ENCODE data around the gene RERE.
"Not testable (repeated sequence)": the region's sequence is repeated elsewhere in the genome, so short reads cannot be mapped to it uniquely, and the experiment has no call there.

The RERE gene

GRCh38 chr1:8631163-8631562 is 186.3 kb downstream of the RERE start:
- no peak for DNase-seq

- no peak for DNase-seq
Measured at GRCh38 chr1:8629241-8630091, 188.0 kb downstream of the RERE start.

DNA sequence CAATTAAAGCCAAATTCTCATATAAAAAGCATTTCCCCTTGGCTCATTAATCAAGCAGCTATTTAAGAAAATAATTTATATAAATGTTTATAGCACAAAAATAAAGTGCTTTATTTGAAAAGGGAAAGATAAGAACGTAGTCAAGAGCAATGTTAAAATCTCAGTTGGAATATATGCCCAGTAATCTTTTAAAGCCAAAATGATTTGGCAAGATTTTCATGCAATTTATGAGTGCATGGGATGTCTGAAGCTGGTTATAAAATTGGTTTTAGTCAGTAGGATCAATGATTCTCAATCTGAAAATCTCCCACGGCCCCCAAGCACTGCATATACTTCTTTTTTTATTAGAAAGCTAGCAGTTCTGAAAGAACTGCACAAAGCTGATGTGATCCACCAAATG is 188.8 kb downstream of the RERE start:
- DNase-seq, result no peak

- DNase-seq, result no peak
Measured at GRCh38 chr1:8627728-8628127, 189.7 kb downstream of the RERE start.

- no peak for DNase-seq
Measured at GRCh38 chr1:8625981-8626898, 191.2 kb downstream of the RERE start.

GRCh38 chr1:8625491-8625890 is 191.9 kb downstream of the RERE start:
- no peak for DNase-seq

DNA sequence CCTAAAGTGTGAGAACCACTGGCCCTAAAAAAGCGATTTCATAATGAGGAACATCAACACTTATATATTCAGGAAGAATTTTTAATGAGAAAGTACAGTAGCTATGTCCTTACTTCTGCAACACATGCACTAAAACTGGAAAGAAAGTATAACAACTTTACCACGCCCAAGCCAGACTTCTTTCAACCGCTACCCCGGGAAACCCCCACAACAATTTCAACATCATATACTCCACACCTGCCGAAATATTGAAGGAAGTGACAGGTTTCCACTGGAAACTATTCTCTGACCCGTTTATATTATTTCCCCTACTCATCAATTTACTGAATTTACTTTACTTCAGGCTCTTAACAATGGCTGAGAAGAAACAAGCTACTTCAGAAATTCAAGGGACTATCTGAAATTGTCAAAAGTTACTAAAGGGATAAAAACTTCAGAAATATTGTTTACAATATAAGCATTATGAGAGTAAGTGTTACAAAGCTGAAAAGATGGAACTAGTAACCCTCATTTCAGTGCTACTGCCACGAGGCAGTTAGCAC is 193.7 kb downstream of the RERE start:
- not testable (repeated sequence) for DNase-seq

DNA sequence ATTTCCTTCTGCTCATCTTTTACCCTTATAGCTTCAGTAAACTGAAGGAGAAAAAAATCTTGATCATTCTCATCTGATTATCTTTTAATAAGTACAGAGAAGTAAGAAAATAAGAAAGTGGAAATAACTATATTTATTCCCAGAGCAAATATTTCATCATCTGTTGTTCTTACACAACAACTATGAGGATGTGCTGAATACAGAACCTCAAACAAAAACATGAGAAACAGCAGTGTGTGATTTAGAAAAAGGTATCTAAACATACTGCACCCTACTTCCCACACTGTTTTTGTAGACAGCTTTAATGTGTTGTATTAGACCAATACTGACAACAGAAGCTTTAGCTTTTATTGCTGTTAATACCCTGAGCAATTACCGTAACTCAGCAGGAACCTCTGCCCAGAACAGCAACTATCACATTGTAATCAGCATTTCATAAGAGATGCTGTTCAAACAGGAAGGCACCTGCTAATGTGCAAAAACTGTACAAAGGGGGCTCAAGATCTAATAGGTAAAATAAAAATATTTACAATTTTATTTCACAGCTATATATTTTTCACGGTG is 195.6 kb downstream of the RERE start:
- DNase-seq, result not testable (repeated sequence)

- DNase-seq, result not testable (repeated sequence)
Measured at GRCh38 chr1:8621034-8621582, 196.3 kb downstream of the RERE start.

- DNase-seq, result not testable (repeated sequence)
Measured at GRCh38 chr1:8619917-8620502, 197.4 kb downstream of the RERE start.

- DNase-seq, result not testable (repeated sequence)
Measured at GRCh38 chr1:8619419-8619818, 198.0 kb downstream of the RERE start.

GRCh38 chr1:8616791-8617190 is 200.6 kb downstream of the RERE start:
- not testable (repeated sequence) for DNase-seq

DNA sequence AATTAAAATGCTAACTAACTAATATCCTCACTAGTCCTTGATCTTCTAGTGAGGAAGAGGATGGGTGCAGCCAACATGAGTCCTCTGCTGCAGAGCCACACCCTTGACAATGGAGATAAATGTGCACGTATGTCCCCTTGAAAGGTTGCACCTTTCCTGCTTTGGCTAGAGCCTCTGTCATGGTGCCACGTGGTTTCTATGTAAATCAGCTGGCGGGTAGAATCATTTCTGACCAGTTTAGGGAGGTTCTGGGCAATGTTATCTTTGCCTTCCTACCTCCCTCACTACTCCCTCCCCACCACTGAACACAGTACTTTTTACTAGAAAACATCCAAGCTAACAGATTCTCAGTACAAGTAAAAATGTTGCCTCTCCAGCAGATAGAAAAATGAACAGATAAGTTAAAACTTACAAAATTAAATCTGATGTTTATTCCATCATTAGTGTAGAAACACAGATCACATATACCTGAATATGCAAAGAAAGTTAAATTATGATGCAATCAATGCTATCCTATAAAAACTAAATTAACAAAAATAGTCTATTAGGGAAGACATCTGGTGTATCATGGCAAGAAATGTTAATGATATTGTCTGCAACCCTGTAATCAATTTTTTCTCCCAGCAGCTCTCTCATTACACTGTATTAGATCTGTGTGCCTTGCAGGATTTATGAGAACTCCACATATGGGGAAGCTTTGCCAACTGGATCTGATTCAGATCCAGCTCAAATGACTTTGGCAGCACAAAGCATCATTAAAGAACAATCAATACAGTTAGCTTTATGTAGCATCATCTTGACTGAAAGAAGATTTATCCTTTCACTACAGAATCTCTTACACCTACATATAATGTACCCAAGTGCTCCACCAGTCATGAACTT is 205.6 kb downstream of the RERE start:
- DNase-seq, result not testable (repeated sequence)

DNA sequence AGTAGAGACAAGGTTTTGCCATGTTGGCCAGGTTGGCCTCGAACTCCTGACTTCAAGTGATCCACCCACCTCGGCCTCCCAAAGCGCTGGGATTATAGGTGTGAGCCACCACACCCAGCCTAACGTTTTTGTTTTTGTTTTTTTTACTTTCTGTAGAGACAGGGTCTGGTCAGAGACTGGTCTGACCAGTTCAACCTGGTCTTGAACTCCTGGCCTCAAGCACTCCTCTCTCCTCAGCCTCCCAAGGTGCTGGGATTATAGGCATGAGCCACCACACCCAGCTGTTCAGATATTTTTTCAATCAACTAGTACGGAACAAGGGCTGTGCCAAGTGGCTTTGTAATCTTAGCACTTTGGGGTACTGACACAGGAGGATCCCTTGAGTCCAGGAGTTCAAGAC is 209.5 kb downstream of the RERE start:
- no peak for DNase-seq

DNA sequence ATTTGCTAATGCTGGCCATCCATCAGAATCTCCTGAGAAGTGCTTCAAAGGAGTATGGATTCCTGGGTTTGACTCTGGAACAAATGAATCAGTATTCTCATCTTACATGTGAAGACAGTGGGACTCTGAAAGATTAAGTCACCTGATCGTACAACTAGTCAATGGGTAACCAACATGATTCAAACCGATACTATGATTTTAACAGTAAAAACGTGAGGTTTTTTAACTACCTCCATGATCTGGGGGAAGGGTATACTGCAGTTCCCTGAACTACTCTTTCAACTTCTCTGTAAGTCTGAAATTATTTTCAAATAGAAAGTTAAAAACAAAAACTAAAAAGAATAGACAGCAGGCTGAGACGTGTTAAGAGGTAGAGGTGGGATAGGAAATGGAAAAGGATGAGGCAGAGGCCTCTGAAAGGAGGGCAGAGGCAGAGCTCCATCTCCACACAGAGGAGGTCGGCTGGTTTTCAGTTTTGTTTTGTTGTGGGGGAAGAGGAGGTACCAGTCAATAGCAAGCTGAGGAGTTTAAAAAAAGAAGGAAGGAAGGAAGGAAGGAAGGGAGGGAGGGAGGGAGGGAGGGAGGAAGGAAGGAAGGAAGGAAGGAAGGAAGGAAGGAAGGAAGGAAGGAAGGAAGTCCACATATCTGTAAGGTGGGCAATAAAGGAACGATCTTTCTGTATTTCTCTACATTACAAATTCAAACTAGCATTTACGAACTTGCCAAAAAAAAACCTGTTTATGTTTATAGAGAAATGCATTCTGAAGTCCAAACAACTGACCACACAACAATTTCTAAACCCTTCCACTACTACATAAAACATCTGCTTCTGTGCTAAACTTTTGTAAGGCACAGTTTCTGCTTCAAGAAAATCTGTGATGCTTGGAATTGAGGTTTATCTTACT is 213.1 kb downstream of the RERE start:
- DNase-seq, result no peak

DNA sequence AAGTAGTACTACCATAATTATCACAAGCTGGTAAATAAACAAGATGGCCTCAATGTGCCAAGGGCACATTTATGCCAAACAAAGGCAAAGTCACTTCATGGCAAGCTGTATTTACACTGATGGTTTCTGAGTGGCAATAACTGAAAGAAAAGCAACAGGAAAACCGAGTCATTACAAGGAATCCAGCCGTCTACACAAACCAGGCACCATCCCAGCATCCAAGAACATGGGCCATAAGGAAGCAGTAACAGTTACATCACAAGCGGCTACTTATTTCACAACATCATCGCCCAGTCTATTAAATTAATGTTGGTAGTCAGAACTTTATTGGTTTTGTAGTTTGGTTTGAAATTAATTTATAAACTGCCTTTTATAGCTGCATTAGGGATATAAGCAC is 214.2 kb downstream of the RERE start:
- no peak for DNase-seq

- DNase-seq, result no peak
Measured at GRCh38 chr1:8602471-8603219, 214.8 kb downstream of the RERE start.

DNA sequence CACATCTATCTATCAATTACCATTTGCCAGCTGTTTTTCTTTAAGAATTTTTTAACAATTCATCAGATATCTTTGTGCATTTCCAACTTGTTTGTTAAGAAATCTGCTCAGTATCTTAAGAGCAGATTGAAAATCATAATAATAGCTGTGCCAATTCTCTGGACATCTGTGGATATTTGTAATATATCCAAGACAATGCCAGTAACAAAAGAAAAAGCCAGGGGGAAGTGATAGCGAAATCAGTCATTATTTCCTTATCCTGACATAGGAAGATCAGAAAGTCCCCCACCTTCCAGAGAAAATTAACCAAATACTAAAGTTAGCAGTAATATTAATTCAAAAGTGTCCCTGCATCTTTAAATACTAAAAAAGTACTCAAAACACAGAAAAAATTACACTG is 217.1 kb downstream of the RERE start:
- no peak for DNase-seq

GRCh38 chr1:8599646-8600212 is 217.7 kb downstream of the RERE start:
- no peak for DNase-seq

Measured in NCI-H526 treated with DMSO at 0.1 percent for 48 hours (cell line).